Hippocampal formation (tissue), 2 donors: Measurements from ENCODE around the gene DISC1.
"Not testable (repeated sequence)": the region's sequence is repeated elsewhere in the genome, so short reads cannot be mapped to it uniquely, and the experiment has no call there.

ENCODE experiments used
- DNase-seq, 2 donors: peaks; one replicate each; lab custom pipeline; 2025; lab: John Stamatoyannopoulos, UW

The DISC1 gene

DNA sequence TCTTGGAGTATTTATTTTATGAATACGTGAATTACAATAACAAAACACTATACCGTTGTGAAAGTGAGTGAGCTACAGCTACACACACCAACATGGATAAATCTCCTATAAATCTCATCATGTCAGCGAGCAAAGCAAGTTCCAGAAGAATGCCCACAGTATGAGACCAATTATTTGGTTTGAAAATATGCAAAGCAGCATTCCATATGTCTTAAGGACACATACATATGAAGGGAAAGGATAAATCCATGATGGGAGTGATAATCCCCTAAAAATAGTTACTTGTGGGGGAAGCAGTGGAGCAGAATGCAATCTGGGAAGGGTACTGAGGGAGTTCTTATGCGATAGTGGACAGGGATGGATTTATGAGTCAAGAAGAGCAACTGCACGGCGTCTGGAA lies 261.3 kb downstream of the DISC1 start:
- no peak for DNase-seq

DNA sequence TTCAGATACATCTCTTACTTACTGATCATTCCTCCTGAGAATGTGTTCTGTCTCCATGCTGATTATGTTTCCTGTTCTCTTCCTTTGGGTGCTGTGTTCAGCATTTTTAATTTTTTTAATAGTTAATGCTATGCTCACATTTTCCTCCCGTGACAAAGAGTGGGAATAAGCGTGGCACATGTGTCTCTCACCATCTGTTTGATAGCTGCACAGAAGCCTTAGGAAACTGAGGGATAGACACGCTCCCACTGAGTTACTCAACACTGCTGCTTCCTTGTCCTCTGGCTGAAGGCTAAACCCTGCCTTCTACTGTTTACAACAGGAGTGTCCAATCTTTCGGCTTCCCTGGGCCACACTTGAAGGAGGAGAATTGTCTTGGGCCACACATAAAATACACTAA lies 264.2 kb downstream of the DISC1 start:
- no peak for DNase-seq

DNA sequence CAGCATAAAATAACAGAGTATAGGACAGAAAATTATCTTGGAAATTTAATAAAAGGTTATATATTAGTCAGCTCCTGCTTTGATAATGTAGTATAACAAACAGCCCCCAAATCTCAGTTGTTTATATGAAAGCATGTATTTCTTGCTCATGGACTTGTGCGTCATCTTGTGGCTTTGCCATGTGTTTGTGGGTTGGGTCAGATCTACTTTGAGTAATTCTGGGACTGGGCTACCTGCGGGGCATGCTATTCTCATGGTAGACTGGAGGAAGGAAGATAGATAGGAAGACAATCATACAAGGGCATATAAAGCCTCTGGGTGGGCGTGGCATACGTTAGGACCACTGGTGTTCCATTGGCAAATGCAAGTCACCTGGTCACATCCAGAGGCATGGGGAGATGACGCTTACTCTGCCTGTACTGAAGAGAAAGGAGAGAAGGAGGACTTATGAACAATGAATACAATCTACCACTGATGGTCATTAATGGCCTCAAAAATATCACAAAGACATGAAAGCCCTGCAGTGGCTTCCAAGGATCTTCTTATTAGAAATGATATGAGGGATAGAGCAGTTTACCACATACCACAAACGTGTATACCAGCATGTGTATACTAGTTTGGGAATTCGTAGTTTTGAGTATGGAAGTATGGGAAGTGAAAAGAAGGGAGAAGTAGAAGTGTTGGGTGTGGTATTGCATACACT lies 267.0 kb downstream of the DISC1 start:
- no peak for DNase-seq

DNA sequence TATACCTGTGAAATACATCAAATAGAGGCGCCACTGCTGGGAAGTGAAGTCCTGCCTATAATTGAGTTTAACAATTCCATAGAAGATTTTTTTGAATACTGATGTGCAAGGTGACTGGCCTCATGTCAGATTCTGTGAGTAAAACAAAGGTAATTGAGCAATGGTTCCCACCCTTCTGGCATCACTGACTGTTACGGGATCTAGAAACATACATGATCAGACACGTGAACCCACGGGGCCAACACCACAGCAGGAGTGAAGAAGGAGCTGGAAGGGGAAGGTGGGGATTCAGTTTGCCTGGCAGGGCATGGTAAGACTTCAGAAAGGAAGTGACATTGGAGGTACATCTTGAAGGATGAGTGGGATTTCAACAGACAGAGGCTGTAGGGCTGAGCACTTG lies 270.2 kb downstream of the DISC1 start:
- DNase-seq = no peak

DNA sequence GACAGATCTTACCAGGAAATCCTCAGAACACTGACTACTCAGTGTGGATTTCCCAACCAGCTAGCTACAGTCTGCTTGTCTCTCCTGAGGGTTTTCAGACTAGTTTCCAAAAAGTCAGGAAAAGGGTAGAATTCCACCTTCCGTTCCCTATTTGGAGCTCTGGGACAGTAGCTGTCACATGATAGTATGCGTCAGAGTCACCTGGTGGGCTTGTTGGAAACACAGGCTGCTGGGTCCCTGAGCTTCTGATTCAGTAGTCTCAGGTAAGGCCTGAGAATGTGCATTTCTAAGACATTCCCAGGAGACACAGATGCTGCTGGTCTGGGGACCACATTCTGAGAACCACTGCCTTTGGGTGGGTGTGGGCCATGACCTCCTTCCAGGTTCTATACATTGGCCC lies 272.5 kb downstream of the DISC1 start:
- DNase-seq = no peak

DNA sequence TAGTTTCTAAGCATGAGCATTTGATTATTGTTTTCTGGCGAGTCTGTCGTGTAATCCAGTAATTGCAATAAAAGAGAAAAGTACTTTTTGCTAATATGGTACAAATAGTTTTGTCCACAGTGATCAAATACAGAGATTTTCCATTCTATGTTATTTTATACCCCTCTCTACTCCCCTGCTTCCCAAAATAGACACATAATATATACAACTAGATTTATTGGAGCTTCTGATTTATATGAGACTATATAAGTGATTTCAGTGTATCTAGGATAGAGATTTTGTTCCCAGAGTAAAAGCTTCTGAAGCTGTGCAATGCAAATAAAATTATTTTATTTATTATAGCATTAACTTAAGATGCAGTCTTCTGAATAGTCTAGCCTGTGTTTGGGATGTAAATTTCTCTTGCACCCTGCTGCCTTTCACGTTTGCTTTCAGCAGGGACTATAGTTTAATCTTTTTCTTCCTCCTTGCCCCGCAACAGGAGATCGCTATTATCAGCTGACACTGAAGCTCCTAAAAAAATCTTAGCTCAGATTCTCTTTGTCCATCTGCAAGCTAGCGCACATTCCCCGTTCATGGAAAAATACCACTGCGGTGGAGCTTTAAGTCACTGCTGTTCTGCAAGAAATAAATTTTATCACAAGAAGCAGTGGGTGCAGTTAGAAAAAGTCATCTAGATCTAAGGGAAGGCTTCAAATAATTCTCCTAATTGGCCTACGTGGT lies 273.3 kb downstream of the DISC1 start:
- DNase-seq = no peak

DNA sequence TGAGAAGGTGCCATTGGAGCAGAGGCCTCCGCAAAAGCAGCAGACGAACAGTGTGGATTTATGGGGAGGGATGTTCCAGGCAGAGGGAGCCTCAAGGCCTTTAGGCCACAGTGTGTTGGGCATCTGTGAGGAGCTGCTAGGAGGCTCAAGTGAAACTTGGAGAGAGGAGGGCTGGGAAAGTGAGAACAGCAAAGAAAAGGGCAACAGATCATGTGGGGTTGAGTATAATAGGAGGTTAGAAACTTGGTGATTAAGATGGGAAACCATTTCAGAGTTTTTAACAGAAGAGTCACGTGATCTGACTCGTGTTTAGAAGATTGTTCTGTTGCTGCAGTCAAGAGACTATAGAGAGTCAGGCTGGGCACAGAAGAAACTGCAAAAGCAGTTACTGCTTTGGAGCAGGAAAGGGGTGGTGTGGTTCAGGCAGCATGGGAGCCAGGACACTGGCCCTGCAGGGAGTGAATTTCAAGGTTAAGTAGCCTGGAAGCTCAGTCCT lies 277.0 kb downstream of the DISC1 start:
- no peak for DNase-seq

DNA sequence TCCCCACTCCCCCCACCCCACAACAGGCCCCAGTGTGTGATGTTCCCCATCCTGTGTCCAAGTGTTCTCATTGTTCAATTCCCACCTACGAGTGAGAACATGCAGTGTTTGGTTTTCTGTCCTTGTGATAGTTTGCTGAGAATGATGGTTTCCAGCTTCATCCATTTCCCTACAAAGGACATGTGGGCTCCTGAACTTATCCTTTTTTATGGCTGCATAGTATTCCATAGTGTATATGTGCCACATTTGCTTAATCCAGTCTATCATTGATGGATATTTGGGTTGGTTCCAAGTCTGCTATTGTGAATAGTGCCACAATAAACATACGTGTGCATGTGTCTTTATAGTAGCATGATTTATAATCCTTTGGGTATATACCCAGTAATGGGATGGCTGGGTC lies 280.7 kb downstream of the DISC1 start:
- DNase-seq = not testable (repeated sequence)

DNA sequence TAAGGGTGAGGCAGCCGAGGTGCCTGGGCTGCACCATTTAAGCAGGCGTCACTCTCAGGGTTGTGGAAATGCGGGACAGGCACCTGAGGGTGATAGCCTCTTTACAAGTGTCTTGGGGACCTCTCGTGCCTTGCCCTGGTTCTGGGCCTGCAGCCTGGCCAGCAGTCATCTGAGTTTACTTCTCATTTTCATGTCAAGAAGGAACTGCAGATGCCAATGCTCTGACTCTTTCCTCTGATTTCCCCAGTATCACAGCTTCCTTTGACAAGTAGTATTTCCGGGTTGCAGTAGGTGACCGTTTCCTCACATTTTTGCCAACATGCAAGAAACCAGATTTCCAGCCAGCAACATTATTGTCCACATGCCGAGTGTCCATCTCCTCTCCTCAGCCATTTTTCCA lies 286.9 kb downstream of the DISC1 start:
- no peak for DNase-seq

DNA sequence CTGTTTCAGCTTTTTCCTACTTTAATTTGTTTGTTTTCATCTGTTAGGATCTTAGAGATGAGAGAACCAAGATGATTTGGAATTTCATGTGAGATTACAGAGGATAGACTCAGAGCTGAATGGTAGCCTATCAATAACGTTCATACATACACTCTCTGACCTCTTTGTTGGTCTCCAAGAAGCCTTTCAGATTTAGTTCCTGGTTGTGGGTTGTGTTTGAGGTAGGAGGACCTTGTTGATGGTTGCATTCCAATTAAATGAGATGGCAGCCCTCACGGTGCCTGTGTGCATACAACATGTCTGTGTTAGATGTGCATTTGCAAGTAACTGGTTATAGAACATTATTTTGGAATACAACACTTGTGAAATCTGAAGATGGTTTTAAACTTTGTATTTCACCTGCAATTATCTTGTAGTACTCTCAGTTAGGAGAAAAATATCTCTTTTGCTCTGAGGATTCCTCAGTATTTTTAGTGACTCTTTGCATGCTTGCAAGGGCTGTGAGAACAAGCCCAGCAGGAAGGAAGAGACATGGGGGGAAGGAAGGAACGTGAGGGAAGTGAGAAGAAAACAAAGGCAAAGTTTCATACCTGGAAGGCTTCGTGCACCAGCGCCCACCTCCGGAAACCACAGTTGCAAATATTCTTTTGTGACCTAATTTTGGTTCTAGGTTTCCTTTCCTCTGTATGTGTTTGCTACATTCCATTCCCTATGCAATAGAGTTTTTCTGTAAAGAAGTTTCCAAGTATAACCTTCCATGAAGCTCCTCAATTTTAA lies 291.8 kb downstream of the DISC1 start:
- no peak for DNase-seq

DNA sequence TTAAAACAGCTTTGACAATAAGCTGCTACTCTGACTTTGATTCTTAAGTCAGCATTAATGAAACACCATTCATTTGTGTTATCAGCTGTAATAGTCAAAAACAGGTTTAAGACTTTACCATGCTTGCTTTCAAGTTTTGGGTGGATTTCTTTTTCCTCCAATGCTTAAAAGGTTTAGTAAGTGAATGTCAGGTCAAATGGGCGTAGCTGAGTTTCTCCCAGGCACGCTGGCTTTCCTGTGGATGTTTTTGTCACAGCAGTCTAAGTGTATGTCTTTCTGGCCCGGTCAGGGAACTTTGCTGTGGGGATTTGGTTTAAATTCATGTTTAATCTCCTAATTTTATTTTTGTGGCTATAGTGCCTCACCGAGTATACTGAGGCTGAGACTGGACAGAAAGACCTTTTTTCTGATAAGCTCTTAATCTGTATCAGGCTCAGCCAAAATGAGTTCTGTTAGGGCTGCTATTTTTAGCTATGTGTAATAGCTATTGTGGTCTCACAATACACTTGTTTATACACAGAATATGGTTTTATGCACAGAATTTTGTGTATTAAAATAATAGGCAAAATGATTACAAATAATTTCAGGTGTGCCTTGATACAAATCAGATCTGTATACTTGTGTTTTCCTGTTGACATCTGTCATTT lies 292.8 kb downstream of the DISC1 start:
- DNase-seq = no peak

DNA sequence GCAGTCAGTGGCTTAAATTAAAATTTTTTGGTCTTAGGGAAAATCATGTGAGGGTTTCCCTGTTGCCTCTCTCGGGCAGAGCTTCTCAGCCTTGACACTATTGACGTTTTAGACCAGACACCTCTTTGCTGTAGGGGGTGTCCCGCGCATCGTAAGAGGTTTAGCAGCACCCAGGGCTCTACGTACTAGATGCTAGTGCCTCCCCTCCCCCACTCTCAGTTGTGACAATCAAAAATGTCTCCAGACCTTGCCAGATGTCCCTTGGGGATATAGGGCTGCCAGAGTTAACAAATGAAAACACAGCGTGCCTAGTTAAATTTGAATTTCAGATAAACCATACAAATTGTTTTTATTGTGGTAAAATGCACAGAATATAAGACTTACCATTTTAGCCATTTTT lies 293.3 kb downstream of the DISC1 start:
- DNase-seq = no peak

DNA sequence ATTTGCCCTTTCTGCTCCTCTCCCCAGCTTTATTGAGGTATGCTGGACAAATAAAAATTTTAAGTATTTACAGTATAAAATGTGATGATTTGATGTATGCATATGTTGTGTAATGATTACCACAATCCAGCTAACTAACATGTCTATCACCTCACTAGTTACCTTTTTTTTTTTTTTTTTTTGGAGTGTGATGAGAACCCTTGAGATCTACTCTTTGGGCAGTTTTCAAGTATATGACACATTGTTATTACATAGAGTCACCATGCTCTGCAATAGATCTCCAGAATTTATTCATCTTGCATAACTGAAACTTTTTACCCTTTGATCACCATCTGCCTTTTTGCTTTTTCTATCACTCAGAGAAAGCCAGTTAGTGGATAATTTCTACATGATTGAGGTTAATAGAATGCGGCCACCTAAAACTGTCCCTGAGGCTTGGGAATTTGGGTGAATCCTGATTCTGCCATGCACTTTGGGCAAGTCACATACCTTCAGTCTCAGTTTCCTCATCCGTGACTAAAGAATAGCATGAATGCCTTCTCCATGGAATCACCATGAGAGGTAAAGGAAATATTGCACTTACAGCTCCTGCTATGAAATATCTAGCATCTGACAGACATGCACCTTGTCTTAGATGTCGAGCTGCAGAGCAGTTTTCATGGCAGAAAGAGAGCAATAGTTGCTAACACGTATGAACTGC lies 295.2 kb downstream of the DISC1 start:
- DNase-seq = no peak

DNA sequence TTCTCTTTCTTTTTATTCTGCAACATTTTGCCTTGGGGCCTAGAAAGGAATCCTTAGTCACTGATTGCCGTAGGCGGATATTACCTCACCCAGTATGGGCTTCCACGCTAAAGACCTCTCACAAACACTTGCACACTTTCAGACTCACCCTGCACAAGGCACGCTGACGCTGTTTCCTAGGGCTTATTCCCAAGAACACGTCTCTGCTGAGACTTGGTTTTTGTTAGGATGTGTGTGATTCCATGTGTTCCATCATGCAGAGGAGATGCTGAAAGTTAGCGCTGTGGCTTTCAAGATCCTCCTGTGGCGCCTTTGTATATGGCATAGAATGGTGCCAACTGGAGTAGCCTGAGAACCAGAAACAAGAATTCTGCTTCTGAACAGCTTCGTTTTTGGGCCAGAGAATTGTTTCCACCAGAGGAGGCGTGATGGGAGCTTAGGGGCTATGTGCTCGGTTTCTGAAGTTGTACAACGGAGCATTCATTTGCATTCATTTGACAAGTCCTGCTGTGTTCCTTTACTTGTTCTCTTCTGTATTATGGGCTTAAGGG lies 297.0 kb downstream of the DISC1 start:
- peak in 1 of 2 donors; percentile 64 for DNase-seq

DNA sequence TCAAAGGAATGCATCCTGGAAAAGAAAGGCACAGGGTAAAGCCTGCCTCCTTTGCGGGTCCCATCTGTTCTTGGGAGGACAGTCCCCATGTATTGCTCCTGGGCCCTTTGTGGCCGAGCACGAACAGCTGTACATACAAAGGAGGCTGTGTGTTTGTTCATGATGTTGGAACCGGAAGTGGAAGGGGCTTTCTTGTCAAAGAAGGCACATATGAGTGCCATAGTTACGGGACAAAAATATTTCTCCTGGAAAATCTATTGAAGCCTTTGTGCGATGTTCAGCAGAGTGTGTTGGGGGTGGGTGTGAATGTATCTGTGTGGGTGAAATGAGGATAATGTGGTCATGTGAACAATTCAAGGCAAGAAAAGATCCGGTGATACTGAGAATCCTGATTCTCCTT lies 297.6 kb downstream of the DISC1 start:
- no peak for DNase-seq

DNA sequence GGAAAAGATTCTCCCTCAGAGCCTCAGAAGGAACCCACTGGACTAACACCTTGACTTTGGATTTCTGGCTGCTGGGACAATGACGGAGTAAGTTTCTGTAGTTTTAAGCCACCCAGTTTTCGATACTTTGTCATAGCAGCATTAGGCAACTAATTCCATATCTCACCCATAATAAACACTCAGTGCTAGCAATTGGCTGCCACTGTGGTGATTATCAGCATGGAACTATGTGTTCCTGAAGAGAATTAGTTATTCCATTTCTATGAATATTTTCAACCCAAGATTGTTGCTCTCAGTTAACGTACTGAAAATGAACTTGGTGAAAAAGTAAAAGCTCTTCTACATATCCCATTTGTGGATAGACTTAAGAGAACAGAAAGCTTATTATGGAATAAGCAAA lies 299.3 kb downstream of the DISC1 start:
- no peak for DNase-seq

DNA sequence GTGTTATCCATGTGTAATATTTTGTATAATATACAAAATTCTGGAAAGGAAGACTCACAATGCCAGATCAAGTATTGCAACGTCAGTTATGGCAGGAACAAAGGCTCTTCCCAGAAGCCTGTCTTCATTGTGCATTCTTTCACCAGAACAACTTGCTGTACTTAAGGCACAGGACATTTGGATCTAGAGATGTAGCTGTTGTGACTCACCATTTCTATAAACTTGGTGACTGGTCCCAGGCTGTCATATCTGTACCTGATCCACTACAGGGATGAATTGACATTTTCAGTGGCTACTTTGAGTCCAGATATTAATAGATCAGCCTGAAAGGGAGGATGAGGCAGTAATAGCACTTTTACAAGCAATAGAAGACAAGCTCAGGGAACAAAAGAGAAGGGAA lies 299.8 kb downstream of the DISC1 start:
- DNase-seq = no peak

DNA sequence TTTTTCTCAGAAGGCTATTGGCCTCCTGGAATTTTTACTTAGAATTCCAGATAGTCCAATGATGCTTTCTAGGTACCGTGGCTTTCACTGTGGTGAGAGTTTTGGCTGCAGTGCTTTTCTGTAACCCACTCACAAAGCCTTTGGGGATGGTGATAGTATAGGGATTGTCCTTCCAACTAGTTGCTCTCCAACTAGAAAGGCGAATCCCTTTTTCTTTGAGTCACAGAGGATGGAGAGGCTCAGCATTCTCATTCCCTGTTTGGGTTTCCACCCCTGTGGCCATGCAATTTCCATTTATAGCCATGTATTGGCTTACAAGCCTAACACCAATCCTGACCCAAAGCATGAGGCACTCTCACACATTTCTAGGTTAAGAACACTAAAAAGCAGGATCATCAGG lies 300.3 kb downstream of the DISC1 start:
- DNase-seq = no peak

DNA sequence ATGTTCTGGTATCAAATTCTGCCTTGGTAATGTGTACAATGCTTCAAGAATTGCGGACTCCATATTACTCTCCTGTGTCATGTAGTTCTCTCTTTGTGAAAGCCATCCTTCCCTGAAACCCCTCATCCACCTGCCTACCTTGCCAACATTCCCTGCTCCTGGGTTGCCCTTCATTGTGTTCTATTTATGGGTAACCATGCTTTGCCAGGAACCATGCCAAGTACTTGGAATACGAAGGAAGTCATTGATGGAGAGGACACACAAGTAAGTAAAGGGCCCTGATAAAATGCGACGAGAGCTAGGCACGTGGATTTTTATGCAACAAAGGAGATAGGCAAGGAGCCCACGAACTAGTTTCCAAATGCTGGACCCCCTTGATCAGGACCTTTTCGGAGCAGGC lies 300.8 kb downstream of the DISC1 start:
- DNase-seq = no peak

DNA sequence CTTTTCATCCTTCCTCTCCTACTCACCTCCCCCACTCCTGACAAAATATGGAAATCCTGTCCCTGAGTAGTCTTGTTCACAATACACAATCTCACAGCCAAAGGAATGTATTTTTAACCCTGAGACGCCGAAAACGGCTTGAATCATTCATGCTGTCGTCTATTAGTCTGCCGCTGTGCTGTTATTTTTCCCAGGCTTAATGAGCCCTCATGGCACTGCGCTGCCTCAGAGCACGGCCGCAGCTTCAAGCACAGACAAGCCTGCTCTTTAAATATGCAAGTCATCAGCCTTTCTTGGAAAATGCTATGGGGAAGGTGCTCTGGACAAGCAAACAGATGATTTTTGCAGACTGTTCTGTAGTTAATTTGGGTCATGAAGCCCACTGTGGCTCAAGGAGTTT lies 302.7 kb downstream of the DISC1 start:
- peak in 1 of 2 donors; percentile 10 for DNase-seq

DNA sequence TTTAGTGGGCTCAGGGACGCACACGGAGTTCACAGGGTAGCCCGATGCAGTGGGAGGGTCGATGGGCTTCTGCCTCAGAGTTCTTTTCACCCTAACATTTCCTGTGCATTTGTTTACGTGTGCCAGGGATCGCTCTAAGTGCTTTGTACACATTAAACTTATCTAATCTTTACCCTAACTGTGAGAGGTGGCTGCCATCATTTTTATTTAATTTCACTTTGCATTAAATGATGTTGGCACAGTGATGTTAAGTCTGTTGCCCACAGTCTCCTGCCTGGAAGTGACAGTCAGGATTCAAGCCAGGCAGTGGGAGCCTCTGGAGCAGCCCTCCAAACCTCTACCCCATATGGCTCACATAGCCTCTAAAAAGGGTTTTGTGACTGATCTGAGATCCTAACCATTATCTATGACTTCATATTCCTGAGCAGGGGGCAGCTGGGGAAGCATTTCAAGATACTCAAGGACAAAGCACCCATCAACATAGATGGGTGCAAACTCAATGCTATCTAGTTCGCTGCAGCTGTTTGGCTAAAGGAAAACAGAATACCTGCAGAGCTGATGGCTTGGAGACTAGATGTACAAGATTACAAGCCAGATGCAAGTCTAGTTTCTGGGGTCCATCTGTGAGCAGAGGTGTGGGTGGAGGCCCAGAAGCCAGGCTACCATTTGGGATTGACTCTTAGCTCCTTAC lies 303.8 kb downstream of the DISC1 start:
- DNase-seq = no peak
